ENCODE measurements around the gene PCDHGA4. TPM values are rescaled to one million over a fixed set of nuclear protein-coding genes. Genes with fewer than 3 reads are reported as not detected.

The PCDHGA4 gene
- total RNA-seq, 1 donor = 6.9 TPM

DNA sequence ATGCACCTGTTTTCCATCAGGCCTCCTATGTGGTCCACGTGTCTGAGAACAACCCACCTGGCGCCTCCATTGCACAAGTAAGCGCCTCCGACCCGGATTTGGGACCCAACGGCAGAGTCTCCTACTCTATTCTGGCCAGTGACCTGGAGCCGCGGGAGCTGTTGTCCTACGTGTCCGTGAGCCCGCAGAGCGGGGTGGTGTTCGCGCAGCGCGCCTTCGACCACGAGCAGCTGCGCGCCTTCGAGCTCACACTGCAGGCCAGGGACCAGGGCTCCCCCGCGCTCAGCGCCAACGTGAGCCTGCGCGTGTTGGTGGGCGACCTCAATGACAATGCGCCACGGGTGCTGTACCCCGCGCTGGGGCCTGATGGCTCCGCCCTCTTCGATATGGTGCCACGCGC lies 3.2 kb upstream of the PCDHGA4 start:
- Histone ChIP-seq H3K4me3 (ENCODE audit: insufficient read depth, low read length) (no peak overlapping the region), H4K20me1 (ENCODE audit: insufficient read depth, low read length) (no peaks in the 10 kb centered on the region), H3K4me1 (ENCODE audit: insufficient read depth, low read length) (peaks cover 2% of the 10 kb centered on the region), H3K27ac (ENCODE audit: low read depth, low read length) (no peak overlapping the region), H2AFZ (ENCODE audit: low read length) (no peak overlapping the region), H3K9me3 (ENCODE audit: low read depth, low read length) (peaks cover 10% of the 10 kb centered on the region), H3K27me3 (ENCODE audit: insufficient read depth, low read length) (peaks cover 25% of the 10 kb centered on the region), H3K36me3 (ENCODE audit: insufficient read depth, low read length) (no peaks in the 10 kb centered on the region), H3K79me2 (ENCODE audit: insufficient read depth, low read length) (no peaks in the 10 kb centered on the region), H3K4me2 (ENCODE audit: insufficient read depth, low read length) (no peak overlapping the region)
- DNase-seq (ENCODE audit: insufficient read length, low spot score, missing footprints) = no peak
- TF ChIP-seq, protein P1, sequence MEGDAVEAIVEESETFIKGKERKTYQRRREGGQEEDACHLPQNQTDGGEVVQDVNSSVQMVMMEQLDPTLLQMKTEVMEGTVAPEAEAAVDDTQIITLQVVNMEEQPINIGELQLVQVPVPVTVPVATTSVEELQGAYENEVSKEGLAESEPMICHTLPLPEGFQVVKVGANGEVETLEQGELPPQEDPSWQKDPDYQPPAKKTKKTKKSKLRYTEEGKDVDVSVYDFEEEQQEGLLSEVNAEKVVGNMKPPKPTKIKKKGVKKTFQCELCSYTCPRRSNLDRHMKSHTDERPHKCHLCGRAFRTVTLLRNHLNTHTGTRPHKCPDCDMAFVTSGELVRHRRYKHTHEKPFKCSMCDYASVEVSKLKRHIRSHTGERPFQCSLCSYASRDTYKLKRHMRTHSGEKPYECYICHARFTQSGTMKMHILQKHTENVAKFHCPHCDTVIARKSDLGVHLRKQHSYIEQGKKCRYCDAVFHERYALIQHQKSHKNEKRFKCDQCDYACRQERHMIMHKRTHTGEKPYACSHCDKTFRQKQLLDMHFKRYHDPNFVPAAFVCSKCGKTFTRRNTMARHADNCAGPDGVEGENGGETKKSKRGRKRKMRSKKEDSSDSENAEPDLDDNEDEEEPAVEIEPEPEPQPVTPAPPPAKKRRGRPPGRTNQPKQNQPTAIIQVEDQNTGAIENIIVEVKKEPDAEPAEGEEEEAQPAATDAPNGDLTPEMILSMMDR (IDR thresholded peaks at IDR 0.05; ENCODE audit: extremely low read depth, low read depth, low read length) = no peak

DNA sequence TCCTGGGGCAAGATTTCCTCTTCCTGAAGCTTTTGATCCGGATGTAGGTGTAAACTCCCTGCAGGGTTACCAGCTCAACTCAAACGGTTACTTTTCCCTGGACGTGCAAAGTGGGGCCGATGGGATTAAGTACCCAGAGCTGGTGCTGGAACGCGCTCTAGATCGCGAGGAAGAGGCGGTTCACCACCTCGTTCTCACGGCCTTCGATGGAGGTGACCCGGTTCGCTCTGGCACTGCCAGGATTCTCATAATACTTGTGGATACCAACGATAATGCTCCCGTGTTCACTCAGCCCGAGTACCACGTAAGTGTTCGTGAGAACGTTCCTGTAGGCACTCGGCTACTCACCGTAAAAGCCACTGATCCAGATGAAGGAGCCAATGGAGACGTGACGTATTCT lies 820 bp downstream of the PCDHGA4 start:
- Histone ChIP-seq H4K20me1 (ENCODE audit: insufficient read depth, low read length) (no peaks in the 10 kb centered on the region), H3K79me2 (ENCODE audit: insufficient read depth, low read length) (no peaks in the 10 kb centered on the region), H3K4me3 (ENCODE audit: insufficient read depth, low read length) (peak overlapping the region; percentile 69), H3K27me3 (ENCODE audit: insufficient read depth, low read length) (peaks cover 31% of the 10 kb centered on the region), H3K27ac (ENCODE audit: low read depth, low read length) (no peak overlapping the region), H3K9me3 (ENCODE audit: low read depth, low read length) (peaks cover 11% of the 10 kb centered on the region), H3K4me2 (ENCODE audit: insufficient read depth, low read length) (peak overlapping the region; percentile 75), H3K36me3 (ENCODE audit: insufficient read depth, low read length) (no peaks in the 10 kb centered on the region), H2AFZ (ENCODE audit: low read length) (no peak overlapping the region), H3K4me1 (ENCODE audit: insufficient read depth, low read length) (peaks cover 2% of the 10 kb centered on the region)
- TF ChIP-seq, protein P1 (IDR thresholded peaks at IDR 0.05; ENCODE audit: extremely low read depth, low read depth, low read length) = no peak
- DNase-seq (ENCODE audit: insufficient read length, low spot score, missing footprints) = no peak

DNA sequence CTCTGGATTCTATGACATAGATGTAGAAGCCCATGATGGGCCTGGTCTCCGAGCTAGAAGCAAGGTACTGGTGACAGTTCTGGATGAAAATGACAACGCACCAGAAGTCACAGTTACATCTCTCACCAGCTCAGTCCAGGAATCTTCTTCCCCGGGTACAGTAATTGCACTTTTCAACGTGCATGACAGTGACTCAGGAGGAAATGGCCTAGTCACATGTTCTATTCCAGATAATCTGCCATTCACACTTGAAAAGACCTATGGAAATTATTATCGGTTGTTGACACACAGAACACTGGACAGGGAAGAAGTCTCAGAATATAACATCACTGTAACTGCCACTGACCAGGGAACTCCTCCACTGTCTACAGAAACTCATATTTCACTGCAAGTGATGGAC lies 1.3 kb downstream of the PCDHGA4 start:
- Histone ChIP-seq H3K79me2 (ENCODE audit: insufficient read depth, low read length) (no peaks in the 10 kb centered on the region), H3K4me3 (ENCODE audit: insufficient read depth, low read length) (no peak overlapping the region), H3K4me1 (ENCODE audit: insufficient read depth, low read length) (peaks cover 2% of the 10 kb centered on the region), H3K9me3 (ENCODE audit: low read depth, low read length) (peaks cover 14% of the 10 kb centered on the region), H3K4me2 (ENCODE audit: insufficient read depth, low read length) (no peak overlapping the region), H3K27me3 (ENCODE audit: insufficient read depth, low read length) (peaks cover 31% of the 10 kb centered on the region), H3K27ac (ENCODE audit: low read depth, low read length) (no peak overlapping the region), H2AFZ (ENCODE audit: low read length) (no peak overlapping the region), H4K20me1 (ENCODE audit: insufficient read depth, low read length) (no peaks in the 10 kb centered on the region), H3K36me3 (ENCODE audit: insufficient read depth, low read length) (no peaks in the 10 kb centered on the region)
- no peak for DNase-seq (ENCODE audit: insufficient read length, low spot score, missing footprints)
- TF ChIP-seq, protein P1 (IDR thresholded peaks at IDR 0.05; ENCODE audit: extremely low read depth, low read depth, low read length) = no peak

DNA sequence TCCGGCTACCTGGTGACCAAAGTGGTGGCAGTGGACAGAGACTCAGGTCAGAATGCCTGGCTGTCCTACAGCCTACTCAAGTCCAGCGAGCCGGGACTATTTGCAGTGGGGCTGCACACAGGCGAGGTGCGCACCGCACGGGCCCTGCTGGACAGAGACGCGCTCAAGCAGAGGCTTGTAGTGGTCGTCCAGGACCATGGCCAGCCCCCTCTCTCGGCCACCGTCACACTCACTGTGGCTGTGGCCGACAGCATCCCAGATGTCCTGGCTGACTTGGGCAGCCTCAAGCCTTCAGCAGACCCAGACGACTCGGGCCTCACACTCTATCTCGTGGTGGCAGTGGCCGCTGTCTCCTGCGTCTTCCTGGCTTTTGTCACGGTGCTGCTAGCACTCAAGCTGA lies 2.1 kb downstream of the PCDHGA4 start:
- Histone ChIP-seq H3K4me2 (ENCODE audit: insufficient read depth, low read length) (no peak overlapping the region), H3K36me3 (ENCODE audit: insufficient read depth, low read length) (no peaks in the 10 kb centered on the region), H3K79me2 (ENCODE audit: insufficient read depth, low read length) (no peaks in the 10 kb centered on the region), H3K4me1 (ENCODE audit: insufficient read depth, low read length) (peaks cover 2% of the 10 kb centered on the region), H3K4me3 (ENCODE audit: insufficient read depth, low read length) (no peak overlapping the region), H2AFZ (ENCODE audit: low read length) (no peak overlapping the region), H3K27ac (ENCODE audit: low read depth, low read length) (no peak overlapping the region), H3K27me3 (ENCODE audit: insufficient read depth, low read length) (peaks cover 30% of the 10 kb centered on the region), H3K9me3 (ENCODE audit: low read depth, low read length) (peaks cover 18% of the 10 kb centered on the region), H4K20me1 (ENCODE audit: insufficient read depth, low read length) (no peaks in the 10 kb centered on the region)
- TF ChIP-seq, protein P1 (IDR thresholded peaks at IDR 0.05; ENCODE audit: extremely low read depth, low read depth, low read length) = no peak
- DNase-seq (ENCODE audit: insufficient read length, low spot score, missing footprints) = peak; percentile 61

Measured in osteoblast (primary cell).